GM06990 (cell line): ENCODE results near the gene C1orf210.

Experiments used
- DNase-seq: peaks from one replicate; pipeline ENCODE4 v3.0.0-alpha.2; 2011; ENCODE audit not compliant: insufficient read length; ENCODE audit errors: extremely low read depth
- H3K27me3 ChIP-seq: replicated peaks from 2 replicates; pipeline ENCODE4 v1.6.0; 2011; ENCODE audit warnings: low read length; ENCODE audit not compliant: control insufficient read depth, insufficient read depth
- H3K36me3 ChIP-seq: 2 replicates; pipeline ENCODE4 v1.5.1; 2011; ENCODE audit warnings: low read length; ENCODE audit not compliant: control insufficient read depth, insufficient read depth
- H3K4me3 ChIP-seq: replicated peaks from 2 replicates; pipeline ENCODE4 v1.5.1; 2011; ENCODE audit warnings: low read depth, mild to moderate bottlenecking, control low read depth, low read length
- CTCF ChIP-seq: IDR thresholded peaks from 2 replicates; pipeline ENCODE4 v1.5.1; 2011; ENCODE audit warnings: low read length, control low read depth, mild to moderate bottlenecking, inconsistent platforms; ENCODE audit not compliant: insufficient read depth, poor library complexity, severe bottlenecking

The C1orf210 gene

GRCh38 chr1:43235451-43236121 lies 49.8 kb downstream of the C1orf210 start:
- Histone ChIP-seq H3K27me3 (no peaks in the 10 kb centered on the region), H3K4me3 (no peak overlapping the region), H3K36me3 (peaks cover 17% of the 10 kb centered on the region)
- DNase-seq, result no peak
- TF ChIP-seq CTCF, result no peak

GRCh38 chr1:43235040-43235439 lies 50.3 kb downstream of the C1orf210 start:
- DNase-seq, result no peak
- no peak for TF ChIP-seq CTCF
- Histone ChIP-seq H3K36me3 (peaks cover 19% of the 10 kb centered on the region), H3K27me3 (no peaks in the 10 kb centered on the region), H3K4me3 (no peak overlapping the region)

GRCh38 chr1:43234267-43234666 lies 51.1 kb downstream of the C1orf210 start:
- H3K27me3 ChIP-seq, result no peaks in the 10 kb centered on the region
- no peak for TF ChIP-seq CTCF
- DNase-seq, result no peak
- H3K4me3 ChIP-seq, result no peak overlapping the region
- peaks cover 20% of the 10 kb centered on the region for H3K36me3 ChIP-seq

GRCh38 chr1:43233631-43234030 lies 51.8 kb downstream of the C1orf210 start:
- no peak for DNase-seq
- Histone ChIP-seq H3K36me3 (peaks cover 23% of the 10 kb centered on the region), H3K4me3 (no peak overlapping the region), H3K27me3 (no peaks in the 10 kb centered on the region)
- TF ChIP-seq CTCF, result no peak

- TF ChIP-seq CTCF, result no peak
- no peak for DNase-seq
- no peaks in the 10 kb centered on the region for H3K27me3 ChIP-seq
- H3K36me3 ChIP-seq, result peaks cover 29% of the 10 kb centered on the region
- H3K4me3 ChIP-seq, result no peak overlapping the region
These were observed 52.9 kb downstream of the C1orf210 start for GRCh38 chr1:43232482-43232881.

- Histone ChIP-seq H3K27me3 (no peaks in the 10 kb centered on the region), H3K4me3 (no peak overlapping the region), H3K36me3 (peaks cover 30% of the 10 kb centered on the region)
- no peak for TF ChIP-seq CTCF
- DNase-seq, result no peak
These were observed 53.3 kb downstream of the C1orf210 start for GRCh38 chr1:43232074-43232473.
